Suprapubic skin (tissue), 4 donors: ENCODE results near the gene TBC1D5. TPM values are rescaled to one million over a fixed set of nuclear protein-coding genes. Genes with fewer than 3 reads are reported as not detected.
"Not testable (repeated sequence)": the region's sequence is repeated elsewhere in the genome, so short reads cannot be mapped to it uniquely, and the experiment has no call there.

Experiments
- DNase-seq, 2 donors: peaks; one replicate each; pipeline ENCODE4 v3.0.0-alpha.2; 2019; ENCODE audit warnings: low spot score in 2 of 2
- H3K27ac ChIP-seq: fragments of 200-600 bp; sonication (generic); one replicate; pipeline ENCODE4 v1.5.1; 2019
- H3K27me3 ChIP-seq: fragments of 200-600 bp; sonication (generic); one replicate; pipeline ENCODE4 v1.5.1; 2019
- H3K36me3 ChIP-seq: fragments of 200-600 bp; sonication (generic); one replicate; pipeline ENCODE4 v1.5.1; 2019
- H3K4me1 ChIP-seq: fragments of 200-600 bp; sonication (generic); one replicate; pipeline ENCODE4 v1.5.1; 2019
- H3K4me3 ChIP-seq: fragments of 200-600 bp; sonication (generic); one replicate; pipeline ENCODE4 v1.5.1; 2019; ENCODE audit warnings: mild to moderate bottlenecking
- H3K9me3 ChIP-seq: fragments of 200-600 bp; sonication (generic); one replicate; pipeline ENCODE4 v1.5.1; 2019
- EP300 ChIP-seq: sonication (generic); formaldehyde crosslinking; IDR thresholded peaks from one replicate; pipeline ENCODE4 v1.6.1; 2017; ENCODE audit warnings: antibody characterized with exemption
- POLR2A ChIP-seq, 2 donors: fragments of 450-650 bp; IDR thresholded peaks; one replicate each; pipeline ENCODE4 v1.6.1; 2017; ENCODE audit warnings: antibody characterized with exemption in 2 of 2, mild to moderate bottlenecking in 2 of 2, moderate library complexity in 2 of 2
- POLR2AphosphoS5 ChIP-seq, 3 donors: sonication (generic); formaldehyde crosslinking; IDR thresholded peaks; one replicate each; pipeline ENCODE4 v1.6.1; 2017; ENCODE audit warnings: antibody characterized with exemption in 3 of 3
- WGBS: methylation state at CpG from one replicate; pipeline ENCODE4 v1.1.5; 2018; 5-methylcytosine and 5-hydroxymethylcytosine counted together
- total RNA-seq, 4 donors: library from RNA; depleted of rRNA; stranded (reverse); fragments of >200 nt; gene quantifications; one replicate each; pipeline ENCODE4 v1.1.0, GENCODE V29; 2016
- TF ChIP-seq, protein P1 (sequence below), 2 donors: fragments of 200-600 bp in 1 of 2; fragments of 450-650 bp in 1 of 2; sonication (generic) in 1 of 2; IDR thresholded peaks; one replicate each; pipeline ENCODE4 v1.5.1; 2016 to 2019; ENCODE audit warnings: antibody characterized with exemption in 2 of 2, mild to moderate bottlenecking in 1 of 2, moderate library complexity in 1 of 2

TBC1D5 gene
- total RNA-seq, 4 donors from 2014 or later: 66.4 to 98.5 (median 79.9) TPM

DNA sequence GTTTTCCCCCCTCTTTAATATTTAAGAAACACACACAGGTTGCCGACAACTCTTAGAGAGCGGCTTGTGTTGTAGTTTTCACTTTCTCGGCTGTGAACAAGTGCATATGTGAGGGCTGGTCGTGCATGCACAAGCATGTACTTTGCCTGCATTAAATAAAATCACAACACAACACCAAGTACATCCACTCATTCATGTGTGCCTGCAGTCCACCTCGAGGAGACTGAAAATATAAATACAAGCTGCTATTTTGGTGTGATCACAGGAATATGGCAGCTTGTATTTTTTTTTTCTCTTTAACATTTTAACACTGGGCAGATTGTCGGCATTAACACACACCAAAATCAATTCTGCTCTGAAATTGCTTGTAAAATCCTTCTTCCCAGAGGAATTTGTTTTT, 346.4 kb downstream of the TBC1D5 start:
- no peak overlapping the region for H3K27ac ChIP-seq
- no peaks in the 10 kb centered on the region for H3K4me1 ChIP-seq
- no peak for DNase-seq
- no peaks in the 10 kb centered on the region for H3K27me3 ChIP-seq
- H3K36me3 ChIP-seq: peaks cover 11% of the 10 kb centered on the region
- TF ChIP-seq EP300: no peak
- no peaks in the 10 kb centered on the region for H3K9me3 ChIP-seq
- WGBS: 86% methylated on average over 6 of the region's 6 CpGs
- no peak overlapping the region for H3K4me3 ChIP-seq

- DNase-seq: no peak
- WGBS: 91% methylated on average over 5 of the region's 5 CpGs
- H3K27ac ChIP-seq: no peak overlapping the region
- TF ChIP-seq POLR2AphosphoS5 (IDR thresholded peaks at IDR 0.05): no peak
- no peak for TF ChIP-seq EP300
- TF ChIP-seq, protein P1, sequence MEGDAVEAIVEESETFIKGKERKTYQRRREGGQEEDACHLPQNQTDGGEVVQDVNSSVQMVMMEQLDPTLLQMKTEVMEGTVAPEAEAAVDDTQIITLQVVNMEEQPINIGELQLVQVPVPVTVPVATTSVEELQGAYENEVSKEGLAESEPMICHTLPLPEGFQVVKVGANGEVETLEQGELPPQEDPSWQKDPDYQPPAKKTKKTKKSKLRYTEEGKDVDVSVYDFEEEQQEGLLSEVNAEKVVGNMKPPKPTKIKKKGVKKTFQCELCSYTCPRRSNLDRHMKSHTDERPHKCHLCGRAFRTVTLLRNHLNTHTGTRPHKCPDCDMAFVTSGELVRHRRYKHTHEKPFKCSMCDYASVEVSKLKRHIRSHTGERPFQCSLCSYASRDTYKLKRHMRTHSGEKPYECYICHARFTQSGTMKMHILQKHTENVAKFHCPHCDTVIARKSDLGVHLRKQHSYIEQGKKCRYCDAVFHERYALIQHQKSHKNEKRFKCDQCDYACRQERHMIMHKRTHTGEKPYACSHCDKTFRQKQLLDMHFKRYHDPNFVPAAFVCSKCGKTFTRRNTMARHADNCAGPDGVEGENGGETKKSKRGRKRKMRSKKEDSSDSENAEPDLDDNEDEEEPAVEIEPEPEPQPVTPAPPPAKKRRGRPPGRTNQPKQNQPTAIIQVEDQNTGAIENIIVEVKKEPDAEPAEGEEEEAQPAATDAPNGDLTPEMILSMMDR (IDR thresholded peaks at IDR 0.05): no peak
- TF ChIP-seq POLR2A (IDR thresholded peaks at IDR 0.05): no peak
- peaks cover 4% of the 10 kb centered on the region for H3K36me3 ChIP-seq
- H3K27me3 ChIP-seq: no peaks in the 10 kb centered on the region
- H3K4me1 ChIP-seq: no peaks in the 10 kb centered on the region
- H3K9me3 ChIP-seq: no peaks in the 10 kb centered on the region
- H3K4me3 ChIP-seq: no peak overlapping the region
These were observed 347.8 kb downstream of the TBC1D5 start for GRCh38 chr3:17394541-17395155.

DNA sequence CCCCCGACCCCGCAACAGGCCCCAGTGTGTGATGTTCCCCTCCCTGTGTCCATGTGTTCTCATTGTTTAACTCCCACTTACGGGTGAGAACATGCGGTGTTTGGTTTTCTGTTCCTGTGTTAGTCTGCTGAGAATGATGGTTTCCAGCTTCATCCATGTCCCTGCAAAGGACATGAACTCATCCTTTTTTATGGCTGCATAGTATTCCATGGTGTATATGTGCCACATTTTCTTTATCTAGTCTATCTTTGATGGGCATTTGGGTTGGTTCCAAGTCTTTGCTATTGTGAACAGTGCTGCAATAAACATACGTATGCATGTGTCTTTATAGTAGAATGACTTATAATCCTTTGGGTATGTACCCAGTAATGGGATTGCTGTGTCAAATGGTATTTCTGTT, 349.9 kb downstream of the TBC1D5 start:
- H3K9me3 ChIP-seq, H3K27ac ChIP-seq, H3K4me1 ChIP-seq, H3K36me3 ChIP-seq, H3K4me3 ChIP-seq, H3K27me3 ChIP-seq, DNase-seq: not testable (repeated sequence)
- 96% methylated on average over 5 of the region's 5 CpGs for WGBS

DNA sequence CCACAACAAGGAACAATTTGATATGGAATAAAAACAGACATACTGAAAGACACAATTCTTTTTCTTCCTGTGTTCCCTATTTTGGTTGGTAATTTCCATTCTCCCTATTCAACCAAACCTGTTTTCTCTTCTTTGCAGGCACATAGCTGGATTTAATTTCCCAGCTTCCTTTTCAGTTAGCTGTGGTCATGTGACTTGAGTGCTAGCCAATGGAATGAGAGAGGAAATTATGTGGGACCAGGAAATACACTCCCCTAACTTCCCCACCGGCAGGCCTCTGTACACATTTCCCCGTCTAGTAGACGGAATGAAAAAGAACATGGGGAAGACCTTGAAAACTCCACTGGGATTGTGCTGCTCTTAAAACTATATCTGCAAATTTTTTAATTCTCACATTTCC, 351.6 kb downstream of the TBC1D5 start:
- TF ChIP-seq POLR2AphosphoS5 (IDR thresholded peaks at IDR 0.05) (no peak), EP300 (no peak), POLR2A (IDR thresholded peaks at IDR 0.05) (no peak)
- TF ChIP-seq, protein P1 (IDR thresholded peaks at IDR 0.05): no peak
- Histone ChIP-seq H3K9me3 (no peaks in the 10 kb centered on the region), H3K27ac (no peak overlapping the region), H3K36me3 (peaks cover 3% of the 10 kb centered on the region), H3K4me1 (no peaks in the 10 kb centered on the region), H3K4me3 (no peak overlapping the region), H3K27me3 (no peaks in the 10 kb centered on the region)
- no peak for DNase-seq
- WGBS: 92% methylated on average over 3 of the region's 3 CpGs

- TF ChIP-seq, protein P1 (IDR thresholded peaks at IDR 0.05): no peak
- no peak for TF ChIP-seq EP300
- no peak for TF ChIP-seq POLR2A (IDR thresholded peaks at IDR 0.05)
- TF ChIP-seq POLR2AphosphoS5 (IDR thresholded peaks at IDR 0.05): no peak
- 96% methylated on average over 1 of the region's 1 CpG for WGBS
These were observed 355.3 kb downstream of the TBC1D5 start for GRCh38 chr3:17387108-17387507.

DNA sequence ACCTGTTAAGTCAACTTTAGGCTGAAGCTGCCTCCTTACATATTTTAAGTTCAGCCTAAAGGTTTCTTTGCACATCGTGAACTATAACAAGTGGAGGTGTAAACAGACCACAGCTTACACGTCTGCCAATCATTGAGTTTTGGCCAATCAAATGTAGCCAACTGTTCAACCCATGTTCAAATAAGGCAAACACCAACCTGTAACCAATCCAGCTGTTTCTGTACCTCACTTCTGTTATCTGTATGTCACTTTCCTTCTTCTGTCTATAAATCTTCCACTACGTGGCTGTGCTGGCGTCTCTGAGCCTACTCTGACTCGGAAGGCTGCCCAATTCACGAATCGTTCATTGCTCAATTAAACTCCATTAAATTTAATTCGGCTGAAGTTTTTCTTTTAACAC, 356.0 kb downstream of the TBC1D5 start:
- H3K27me3 ChIP-seq: no peaks in the 10 kb centered on the region
- H3K4me1 ChIP-seq: no peaks in the 10 kb centered on the region
- TF ChIP-seq, protein P1 (IDR thresholded peaks at IDR 0.05): no peak
- TF ChIP-seq POLR2AphosphoS5 (IDR thresholded peaks at IDR 0.05) (no peak), EP300 (no peak), POLR2A (IDR thresholded peaks at IDR 0.05) (no peak)
- H3K27ac ChIP-seq: no peak overlapping the region
- peaks cover 3% of the 10 kb centered on the region for H3K36me3 ChIP-seq
- WGBS: 90% methylated on average over 8 of the region's 8 CpGs
- no peak overlapping the region for H3K4me3 ChIP-seq
- no peak for DNase-seq
- no peaks in the 10 kb centered on the region for H3K9me3 ChIP-seq

More at GRCh38 chr3:17387108-17387507, 355.3 kb downstream of the TBC1D5 start:
- Histone ChIP-seq H3K9me3 (no peaks in the 10 kb centered on the region), H3K36me3 (peaks cover 3% of the 10 kb centered on the region), H3K4me3 (no peak overlapping the region), H3K27ac (no peak overlapping the region), H3K4me1 (no peaks in the 10 kb centered on the region), H3K27me3 (no peaks in the 10 kb centered on the region)
- DNase-seq: no peak
